Measurements from ENCODE around the gene SLC25A19. TPM values are rescaled to one million over a fixed set of nuclear protein-coding genes. Genes with fewer than 3 reads are reported as not detected.
"Not testable (repeated sequence)": the region's sequence is repeated elsewhere in the genome, so short reads cannot be mapped to it uniquely, and the experiment has no call there.

The SLC25A19 gene
- total RNA-seq, 5 donors from 2014 or later (not counting 1 experiment from before 2014, with no cell fraction given), result 12.4 to 30.1 (median 25.9) TPM

DNA sequence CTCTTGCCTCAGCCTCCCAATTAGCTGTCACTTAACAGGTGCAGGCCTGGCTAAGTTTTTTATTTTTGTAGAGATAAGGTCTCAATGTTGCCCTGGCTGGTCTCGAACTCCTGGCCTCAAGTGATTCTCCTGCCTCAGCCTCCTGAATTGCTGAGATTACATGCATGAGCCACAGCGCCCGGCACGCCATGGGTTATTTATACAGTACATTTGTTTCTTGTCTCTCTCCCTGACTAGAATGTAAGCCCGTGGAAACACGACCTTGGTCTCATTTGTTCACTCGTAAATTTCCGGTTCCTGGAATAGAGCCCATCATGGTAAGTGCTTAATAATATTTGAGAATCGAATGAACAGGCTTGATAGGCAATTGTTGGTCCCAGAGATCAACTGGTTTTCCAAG is 2.0 kb downstream of the SLC25A19 start:
- no peak for ATAC-seq (replicated peaks in 1 of 4)
- ChIA-PET CTCF (no interaction called here), POLR2A (no interaction called here)
- Mint-ChIP-seq H3K36me3 (peaks cover 17% of the 10 kb centered on the region), H3K27ac (no peak overlapping the region), H3K9me3 (no peaks in the 10 kb centered on the region), H3K27me3 (no peaks in the 10 kb centered on the region), H3K4me3 (peak overlapping the region in 1 of 3 donors; percentile 13), H3K4me1 (peaks cover 14 to 27% (median 21%) of the 10 kb centered on the region in 3 donors)
- H3K9me3 ChIP-seq, result no peaks in the 10 kb centered on the region
- no peak for DNase-seq
- no peak overlapping the region for H3K27ac ChIP-seq (ENCODE audit: low read length)
- H3K4me3 ChIP-seq (ENCODE audit: control insufficient read depth in 1 of 2, extremely low read depth in 1 of 2, low read length in 1 of 2), result no peak overlapping the region
- peaks cover 10 to 26% of the 10 kb centered on the region in 2 donors for H3K36me3 ChIP-seq (ENCODE audit: control insufficient read depth in 2 of 2, extremely low read depth in 1 of 2, insufficient read depth in 1 of 2, low read length in 1 of 2)
- peaks cover 7 to 22% of the 10 kb centered on the region in 2 experiments for H3K4me1 ChIP-seq (ENCODE audit: control insufficient read depth in 1 of 2, extremely low read depth in 1 of 2, insufficient read depth in 2 of 2, low read length in 2 of 2)
- H3K27me3 ChIP-seq (replicated peaks in 1 of 2; ENCODE audit: control insufficient read depth in 2 of 2, extremely low read depth in 1 of 2, insufficient read depth in 2 of 2, low read length in 1 of 2), result no peaks in the 10 kb centered on the region
- WGBS (ENCODE audit: insufficient coverage), result 100% methylated on average over 3 of the region's 9 CpGs

DNA sequence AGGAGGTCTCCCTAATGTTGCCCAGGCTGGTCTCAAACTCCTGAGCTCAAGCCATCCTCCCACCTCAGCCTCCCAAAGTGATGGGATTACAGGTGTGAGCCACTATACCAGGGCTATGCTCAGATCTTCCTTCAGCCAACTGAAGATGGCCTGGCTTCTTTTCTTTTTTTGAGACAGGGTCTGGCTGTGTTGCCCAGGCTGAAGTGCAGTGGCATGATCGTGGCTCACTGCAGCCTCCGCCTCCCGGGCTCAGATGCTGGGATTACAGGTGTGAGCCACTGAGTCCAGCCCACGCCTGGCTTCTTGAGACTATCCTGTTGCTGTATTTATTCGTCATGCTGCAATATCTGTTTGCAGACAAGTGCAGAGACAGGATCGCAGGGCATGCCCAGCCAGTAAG is 4.1 kb downstream of the SLC25A19 start:
- CTCF ChIA-PET, result no interaction called here
- peaks cover 14 to 22% (median 16%) of the 10 kb centered on the region in 3 donors for H3K4me1 Mint-ChIP-seq
- H3K27ac ChIP-seq (ENCODE audit: low read length), result no peak overlapping the region
- peaks cover 5 to 15% of the 10 kb centered on the region in 2 experiments for H3K4me1 ChIP-seq (ENCODE audit: control insufficient read depth in 1 of 2, extremely low read depth in 1 of 2, insufficient read depth in 2 of 2, low read length in 2 of 2)
- H3K9me3 ChIP-seq, result no peaks in the 10 kb centered on the region
- H3K9me3 Mint-ChIP-seq, result no peaks in the 10 kb centered on the region
- no peaks in the 10 kb centered on the region for H3K27me3 Mint-ChIP-seq
- peaks cover 16 to 34% of the 10 kb centered on the region in 2 donors for H3K36me3 ChIP-seq (ENCODE audit: control insufficient read depth in 2 of 2, extremely low read depth in 1 of 2, insufficient read depth in 1 of 2, low read length in 1 of 2)
- DNase-seq (no peak), ATAC-seq (replicated peaks in 1 of 4) (no peak)
- H3K4me3 ChIP-seq (ENCODE audit: control insufficient read depth in 1 of 2, extremely low read depth in 1 of 2, low read length in 1 of 2), result no peak overlapping the region
- WGBS (ENCODE audit: insufficient coverage), result 85% methylated on average over 6 of the region's 6 CpGs
- POLR2A ChIA-PET, result no interaction called here
- H3K27ac Mint-ChIP-seq, result no peak overlapping the region
- no peaks in the 10 kb centered on the region for H3K27me3 ChIP-seq (replicated peaks in 1 of 2; ENCODE audit: control insufficient read depth in 2 of 2, extremely low read depth in 1 of 2, insufficient read depth in 2 of 2, low read length in 1 of 2)
- peaks cover 23% of the 10 kb centered on the region for H3K36me3 Mint-ChIP-seq
- H3K4me3 Mint-ChIP-seq, result no peak overlapping the region

DNA sequence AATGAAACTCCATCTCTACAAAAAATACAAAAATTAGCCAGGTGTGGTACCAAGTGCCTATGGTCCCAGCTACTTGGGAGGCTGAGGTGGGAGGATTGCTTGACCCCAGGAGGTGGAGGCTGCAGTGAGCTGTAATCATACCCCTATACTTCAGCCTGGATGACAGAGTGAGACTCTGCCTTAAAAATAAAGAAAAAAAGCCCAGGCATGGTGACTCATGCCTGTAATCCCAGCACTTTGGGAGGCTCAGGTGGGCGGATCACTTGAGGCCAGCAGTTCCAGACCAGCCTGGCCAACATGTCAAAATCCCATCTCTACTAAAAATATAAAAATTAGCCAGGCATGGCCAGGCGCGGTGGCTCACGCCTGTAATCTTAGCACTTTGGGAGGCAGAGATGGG is 9.0 kb downstream of the SLC25A19 start:
- ATAC-seq (replicated peaks in 1 of 4); DNase-seq; H3K4me1 ChIP-seq (ENCODE audit: control insufficient read depth in 1 of 2, extremely low read depth in 1 of 2, insufficient read depth in 2 of 2, low read length in 2 of 2); H3K27ac Mint-ChIP-seq; H3K27me3 Mint-ChIP-seq; CTCF ChIA-PET; H3K9me3 Mint-ChIP-seq; H3K4me3 ChIP-seq (ENCODE audit: control insufficient read depth in 1 of 2, extremely low read depth in 1 of 2, low read length in 1 of 2); H3K27ac ChIP-seq (ENCODE audit: low read length); H3K4me1 Mint-ChIP-seq; H3K27me3 ChIP-seq (replicated peaks in 1 of 2; ENCODE audit: control insufficient read depth in 2 of 2, extremely low read depth in 1 of 2, insufficient read depth in 2 of 2, low read length in 1 of 2); H3K4me3 Mint-ChIP-seq; POLR2A ChIA-PET; H3K9me3 ChIP-seq: not testable (repeated sequence)
- peaks cover 22% of the 10 kb centered on the region for H3K36me3 Mint-ChIP-seq
- peaks cover 6 to 32% of the 10 kb centered on the region in 2 donors for H3K36me3 ChIP-seq (ENCODE audit: control insufficient read depth in 2 of 2, extremely low read depth in 1 of 2, insufficient read depth in 1 of 2, low read length in 1 of 2)
- 100% methylated on average over 2 of the region's 4 CpGs for WGBS (ENCODE audit: insufficient coverage)

DNA sequence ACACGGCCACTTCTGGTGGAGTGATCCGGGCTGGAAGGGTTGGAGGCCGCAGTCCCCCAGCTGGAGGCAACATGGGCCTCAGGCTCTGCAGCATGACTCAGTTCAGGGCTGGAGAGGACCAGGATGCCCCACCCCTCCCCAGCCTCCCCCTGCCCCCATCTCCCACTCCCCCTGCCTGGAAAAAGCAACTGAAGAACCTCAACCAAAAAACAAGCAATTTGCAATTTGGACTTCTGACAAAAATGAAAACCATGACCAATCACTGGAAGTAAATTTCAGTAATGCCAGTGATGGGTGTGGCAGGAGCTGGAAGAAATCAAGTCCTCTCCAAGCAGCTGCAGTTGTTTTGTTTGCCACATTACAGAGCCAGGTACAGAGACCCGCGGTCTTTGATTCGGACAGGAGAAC is 11.6 kb downstream of the SLC25A19 start:
- Mint-ChIP-seq H3K27me3 (no peaks in the 10 kb centered on the region), H3K27ac (no peak overlapping the region), H3K36me3 (peaks cover 16% of the 10 kb centered on the region), H3K4me3 (no peak overlapping the region), H3K9me3 (no peaks in the 10 kb centered on the region), H3K4me1 (peaks cover 2 to 13% (median 8%) of the 10 kb centered on the region in 3 donors)
- Histone ChIP-seq H3K9me3 (no peaks in the 10 kb centered on the region), H3K27ac (ENCODE audit: low read length) (no peak overlapping the region), H3K4me1 (ENCODE audit: control insufficient read depth in 1 of 2, extremely low read depth in 1 of 2, insufficient read depth in 2 of 2, low read length in 2 of 2) (peaks cover 0 to 7% of the 10 kb centered on the region in 2 experiments), H3K4me3 (ENCODE audit: control insufficient read depth in 1 of 2, extremely low read depth in 1 of 2, low read length in 1 of 2) (no peak overlapping the region), H3K36me3 (ENCODE audit: control insufficient read depth in 2 of 2, extremely low read depth in 1 of 2, insufficient read depth in 1 of 2, low read length in 1 of 2) (peaks cover 6 to 22% of the 10 kb centered on the region in 2 donors), H3K27me3 (replicated peaks in 1 of 2; ENCODE audit: control insufficient read depth in 2 of 2, extremely low read depth in 1 of 2, insufficient read depth in 2 of 2, low read length in 1 of 2) (no peaks in the 10 kb centered on the region)
- DNase-seq, result no peak
- POLR2A ChIA-PET, result interaction anchor here in 1 of 2 donors (0.5 kb wide), 1 partner anchor 75 kb away, joined by 6 read pairs; no protein-coding TSS in a partner anchor
- no peak for ATAC-seq (replicated peaks in 1 of 4)
- CTCF ChIA-PET, result no interaction called here
- WGBS (ENCODE audit: insufficient coverage), result 95% methylated on average over 3 of the region's 6 CpGs

DNA sequence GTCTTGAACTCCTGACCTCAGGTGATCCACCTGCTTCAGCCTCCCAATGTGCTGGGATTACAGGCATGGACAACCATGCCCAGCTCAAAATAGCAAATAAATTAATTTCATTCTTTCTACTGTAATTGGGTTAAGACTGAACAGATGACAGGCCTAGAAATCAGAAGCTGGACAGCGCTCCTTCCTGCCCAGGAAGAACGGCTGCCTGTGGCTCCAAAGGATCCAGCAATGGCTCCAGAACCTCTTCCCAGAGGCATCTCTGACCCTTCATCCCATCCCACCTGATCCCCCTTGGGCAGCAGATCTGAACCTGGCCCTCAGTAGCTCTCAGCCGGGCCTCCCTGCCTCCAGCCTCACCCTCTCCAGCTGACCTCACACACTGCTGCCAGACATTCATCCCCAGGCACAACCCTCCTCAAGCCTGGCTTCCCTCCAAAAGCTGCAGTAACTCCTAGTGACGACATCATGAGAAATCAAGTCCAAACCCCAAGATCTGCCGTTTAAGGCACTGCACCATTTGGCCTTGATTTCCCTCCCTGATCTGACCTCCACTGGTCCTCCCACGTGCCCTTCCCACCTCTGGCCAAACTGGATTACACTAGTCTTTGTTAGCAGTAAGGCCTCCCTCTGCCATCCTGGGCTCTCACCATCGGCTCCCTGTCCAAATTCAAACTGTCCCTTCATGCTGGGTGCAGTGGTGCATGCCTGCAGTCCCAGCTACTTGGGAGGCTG is 15.1 kb downstream of the SLC25A19 start:
- H3K4me1 Mint-ChIP-seq, result peaks cover 22 to 31% (median 24%) of the 10 kb centered on the region in 3 donors
- Histone ChIP-seq H3K36me3 (ENCODE audit: control insufficient read depth in 2 of 2, extremely low read depth in 1 of 2, insufficient read depth in 1 of 2, low read length in 1 of 2) (peaks cover 0 to 11% of the 10 kb centered on the region in 2 donors), H3K4me1 (ENCODE audit: control insufficient read depth in 1 of 2, extremely low read depth in 1 of 2, insufficient read depth in 2 of 2, low read length in 2 of 2) (peaks cover 5 to 34% of the 10 kb centered on the region in 2 experiments), H3K27ac (ENCODE audit: low read length) (no peak overlapping the region), H3K9me3 (no peaks in the 10 kb centered on the region), H3K4me3 (ENCODE audit: control insufficient read depth in 1 of 2, extremely low read depth in 1 of 2, low read length in 1 of 2) (no peak overlapping the region), H3K27me3 (replicated peaks in 1 of 2; ENCODE audit: control insufficient read depth in 2 of 2, extremely low read depth in 1 of 2, insufficient read depth in 2 of 2, low read length in 1 of 2) (no peaks in the 10 kb centered on the region)
- POLR2A ChIA-PET, result interaction anchor here in 1 of 2 donors (1.3 kb wide), 1 partner anchor 15 kb away, joined by 4 read pairs; the partner anchor contains the start of gene SLC25A19
- H3K9me3 Mint-ChIP-seq, result no peaks in the 10 kb centered on the region
- DNase-seq (no peak), ATAC-seq (replicated peaks in 1 of 4) (no peak)
- peak overlapping the region in 1 of 3 donors; percentile 18 for H3K4me3 Mint-ChIP-seq
- no peaks in the 10 kb centered on the region for H3K27me3 Mint-ChIP-seq
- peaks cover 10% of the 10 kb centered on the region for H3K36me3 Mint-ChIP-seq
- H3K27ac Mint-ChIP-seq, result peak overlapping the region; percentile 40 to 58
- WGBS (ENCODE audit: insufficient coverage), result 91% methylated on average over 6 of the region's 7 CpGs
- CTCF ChIA-PET, result interaction anchor here in 1 of 2 donors (0.7 to 1.6 kb wide), 2 partner anchors 16 to 616 kb away, joined by 3 to 5 read pairs; partner anchors contain the start of gene SLC25A19

DNA sequence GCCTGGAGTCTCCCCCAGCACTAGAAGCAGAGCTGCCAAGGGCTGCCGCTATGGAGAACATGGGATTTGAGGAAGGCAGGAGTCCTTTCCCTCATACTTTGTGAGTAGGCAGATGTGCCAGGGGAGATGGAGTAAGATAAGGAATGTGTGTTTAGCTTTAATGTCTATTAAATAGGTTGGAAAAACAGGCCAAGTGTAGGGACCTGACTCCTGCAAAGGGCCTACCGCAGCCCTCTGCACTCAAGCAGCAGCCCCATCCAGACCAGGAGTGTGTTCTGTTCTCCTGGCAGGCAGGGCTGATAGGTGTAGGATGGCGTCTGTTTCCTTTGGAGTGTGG is 16.4 kb downstream of the SLC25A19 start:
- no peak for DNase-seq
- Histone ChIP-seq H3K4me1 (ENCODE audit: control insufficient read depth in 1 of 2, extremely low read depth in 1 of 2, insufficient read depth in 2 of 2, low read length in 2 of 2) (peaks cover 5 to 36% of the 10 kb centered on the region in 2 experiments), H3K9me3 (no peaks in the 10 kb centered on the region), H3K27ac (ENCODE audit: low read length) (no peak overlapping the region), H3K4me3 (ENCODE audit: control insufficient read depth in 1 of 2, extremely low read depth in 1 of 2, low read length in 1 of 2) (peak overlapping the region in 1 of 2 donors; percentile 11), H3K27me3 (replicated peaks in 1 of 2; ENCODE audit: control insufficient read depth in 2 of 2, extremely low read depth in 1 of 2, insufficient read depth in 2 of 2, low read length in 1 of 2) (no peaks in the 10 kb centered on the region), H3K36me3 (ENCODE audit: control insufficient read depth in 2 of 2, extremely low read depth in 1 of 2, insufficient read depth in 1 of 2, low read length in 1 of 2) (peaks cover 0 to 6% of the 10 kb centered on the region in 2 donors)
- no peak for ATAC-seq (replicated peaks in 1 of 4)
- POLR2A ChIA-PET, result interaction anchor here in 1 of 2 donors (0.6 to 1.4 kb wide), 2 partner anchors 11 to 494 kb away, joined by 4 read pairs; partner anchors contain the start of genes GGA3 and MRPS7
- H3K9me3 Mint-ChIP-seq, result no peaks in the 10 kb centered on the region
- peaks cover 5% of the 10 kb centered on the region for H3K36me3 Mint-ChIP-seq
- CTCF ChIA-PET, result interaction anchor here in 1 of 2 donors (1.6 kb wide), 1 partner anchor 17 kb away, joined by 5 read pairs; the partner anchor contains the start of gene SLC25A19
- peak overlapping the region; percentile 22 to 84 (median 80) for H3K4me3 Mint-ChIP-seq
- peak overlapping the region; percentile 53 to 81 for H3K27ac Mint-ChIP-seq
- peaks cover 24 to 39% (median 29%) of the 10 kb centered on the region in 3 donors for H3K4me1 Mint-ChIP-seq
- no peaks in the 10 kb centered on the region for H3K27me3 Mint-ChIP-seq
- WGBS (ENCODE audit: insufficient coverage), result no CpG with 5 or more reads among the region's 3 CpGs

Measured in T-cell (primary cell).